Sigmoid colon (tissue), 7 donors: ENCODE data around the gene SESN3. TPM values are rescaled to one million over a fixed set of nuclear protein-coding genes. Genes with fewer than 3 reads are reported as not detected.

Source experiments
- DNase-seq: peaks from one replicate; pipeline ENCODE4 v3.0.0-alpha.2; 2019
- H3K27ac ChIP-seq, 4 donors: fragments of 200-600 bp; sonication (generic); one replicate each; pipeline ENCODE4 v1.5.1; 2016 to 2019; ENCODE audit warnings: mild to moderate bottlenecking in 1 of 4
- H3K27me3 ChIP-seq, 3 donors: fragments of 200-600 bp; sonication (generic); one replicate each; pipeline ENCODE4 v1.5.1; 2019; ENCODE audit warnings: mild to moderate bottlenecking in 1 of 3
- H3K36me3 ChIP-seq, 4 donors: fragments of 200-600 bp; sonication (generic); one replicate each; pipeline ENCODE4 v1.5.1; 2016 to 2019
- H3K4me1 ChIP-seq, 4 donors: fragments of 200-600 bp; sonication (generic); one replicate each; pipeline ENCODE4 v1.5.1; 2017 to 2019
- H3K4me3 ChIP-seq, 4 donors: fragments of 200-600 bp; sonication (generic); one replicate each; pipeline ENCODE4 v1.5.1; 2017 to 2019; ENCODE audit warnings: mild to moderate bottlenecking in 2 of 4, moderate library complexity in 1 of 4
- H3K9me3 ChIP-seq, 4 donors: fragments of 200-600 bp in 3 of 4; sonication (generic) in 3 of 4; one replicate each; pipeline versions ENCODE4 v1.5.1 to v1.6.1; 2013 to 2019
- EP300 ChIP-seq, 4 donors: sonication (generic); formaldehyde crosslinking; IDR thresholded peaks; one replicate each; pipeline ENCODE4 v1.6.1; 2017; ENCODE audit warnings: antibody characterized with exemption in 4 of 4
- POLR2A ChIP-seq, 2 donors: fragments of 450-650 bp; IDR thresholded peaks; one replicate each; pipeline ENCODE4 v1.6.1; 2016; ENCODE audit warnings: antibody characterized with exemption in 2 of 2, mild to moderate bottlenecking in 2 of 2, moderate library complexity in 2 of 2
- POLR2AphosphoS5 ChIP-seq, 4 donors: sonication (generic); formaldehyde crosslinking; IDR thresholded peaks; one replicate each; pipeline ENCODE4 v1.6.1; 2017; ENCODE audit warnings: antibody characterized with exemption in 4 of 4
- WGBS, 2 donors: extraction: QIAGEN DNeasy Blood & Tissue Kit; methylation state at CpG; one replicate each; pipeline ENCODE4 v1.1.7; 2013; 5-methylcytosine and 5-hydroxymethylcytosine counted together
- intact Hi-C: fragments of 100-400 bp; cut with DNase I; formaldehyde crosslinking; loops from one replicate; pipeline ENCODE4 v1.15.1; 2023
- polyA plus RNA-seq, 3 donors: library from polyadenylated mRNA; stranded (reverse); fragments of 200-250 nt; gene quantifications; one replicate each; pipeline ENCODE4 v1.2.3, GENCODE V29; 2013
- total RNA-seq, 4 donors: library from RNA; depleted of rRNA; stranded (reverse); fragments of >200 nt; gene quantifications; one replicate each; pipeline ENCODE4 v1.1.0, GENCODE V29; 2016
- TF ChIP-seq, protein P1 (sequence below), 4 experiments: fragments of 450-650 bp in 3 of 4; fragments of 200-600 bp in 1 of 4; IDR thresholded peaks; one replicate each; pipeline ENCODE4 v1.5.1; 2016 to 2019; ENCODE audit warnings: antibody characterized with exemption in 4 of 4, mild to moderate bottlenecking in 3 of 4, moderate library complexity in 2 of 4
- donor health status: healthy with polysubstance abuse.
- donor health status: Bipolar disorder and iron deficiency.
- donor health status: healthy.

Gene SESN3
- total and polyA plus RNA-seq, 7 donors: 2.1 to 20.8 (median 8.7) TPM

DNA sequence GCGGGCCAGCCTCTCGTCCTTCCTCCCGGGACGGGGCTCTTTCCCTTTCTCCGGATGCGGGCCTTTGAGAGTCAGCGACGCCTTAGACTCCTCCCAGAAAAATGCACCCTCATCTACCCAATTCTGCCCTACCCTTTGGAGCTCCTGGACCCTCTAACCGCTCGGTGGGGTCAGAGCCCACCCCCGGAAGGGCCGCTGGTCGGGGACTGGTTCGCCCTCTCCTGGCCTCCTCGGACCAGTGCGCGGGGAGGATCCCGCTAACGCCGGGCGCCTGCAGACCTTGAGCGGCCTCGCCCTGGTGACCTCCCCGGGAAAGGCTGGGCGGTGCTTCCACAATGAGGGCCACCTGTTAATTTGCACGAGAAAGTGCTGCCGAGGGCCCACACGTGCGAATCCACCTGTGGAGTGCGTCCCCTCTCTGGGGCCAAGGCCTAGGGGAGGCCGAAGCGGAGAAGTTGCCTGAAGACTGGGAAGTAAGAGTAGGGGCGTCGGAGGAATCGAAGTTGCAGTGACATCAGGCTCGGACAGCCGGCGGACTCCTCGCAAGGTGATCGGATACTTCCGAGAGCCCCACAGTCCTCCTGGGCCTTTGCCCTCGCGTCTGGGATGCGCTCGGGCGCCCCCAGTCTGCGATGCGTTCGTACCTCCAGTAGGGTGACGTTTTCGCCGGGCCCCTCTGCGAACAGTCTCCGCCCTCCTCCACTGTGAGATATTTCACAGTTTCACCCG, 79.9 kb downstream of the SESN3 start:
- intact Hi-C loops: loop anchor here (1.0 to 5.0 kb wide), 8 partner anchors 60 to 614 kb away; partner anchors contain the start of gene SESN3
- no peaks in the 10 kb centered on the region for H3K9me3 ChIP-seq
- peaks cover 0 to 46% (median 30%) of the 10 kb centered on the region in 4 donors for H3K4me1 ChIP-seq
- peak overlapping the region; percentile 39 to 59 (median 51) for H3K4me3 ChIP-seq
- DNase-seq: peak; percentile 96
- 1 to 4% methylated on average over 55 of the region's 55 CpGs for WGBS, 2 donors
- TF ChIP-seq, protein P1, sequence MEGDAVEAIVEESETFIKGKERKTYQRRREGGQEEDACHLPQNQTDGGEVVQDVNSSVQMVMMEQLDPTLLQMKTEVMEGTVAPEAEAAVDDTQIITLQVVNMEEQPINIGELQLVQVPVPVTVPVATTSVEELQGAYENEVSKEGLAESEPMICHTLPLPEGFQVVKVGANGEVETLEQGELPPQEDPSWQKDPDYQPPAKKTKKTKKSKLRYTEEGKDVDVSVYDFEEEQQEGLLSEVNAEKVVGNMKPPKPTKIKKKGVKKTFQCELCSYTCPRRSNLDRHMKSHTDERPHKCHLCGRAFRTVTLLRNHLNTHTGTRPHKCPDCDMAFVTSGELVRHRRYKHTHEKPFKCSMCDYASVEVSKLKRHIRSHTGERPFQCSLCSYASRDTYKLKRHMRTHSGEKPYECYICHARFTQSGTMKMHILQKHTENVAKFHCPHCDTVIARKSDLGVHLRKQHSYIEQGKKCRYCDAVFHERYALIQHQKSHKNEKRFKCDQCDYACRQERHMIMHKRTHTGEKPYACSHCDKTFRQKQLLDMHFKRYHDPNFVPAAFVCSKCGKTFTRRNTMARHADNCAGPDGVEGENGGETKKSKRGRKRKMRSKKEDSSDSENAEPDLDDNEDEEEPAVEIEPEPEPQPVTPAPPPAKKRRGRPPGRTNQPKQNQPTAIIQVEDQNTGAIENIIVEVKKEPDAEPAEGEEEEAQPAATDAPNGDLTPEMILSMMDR (IDR thresholded peaks at IDR 0.05): peak; percentile 77 to 94 (median 89)
- peak; percentile 65 to 79 (median 78) for TF ChIP-seq POLR2AphosphoS5 (IDR thresholded peaks at IDR 0.05)
- no peak for TF ChIP-seq EP300 (IDR thresholded peaks at IDR 0.05)
- peak overlapping the region; percentile 66 to 86 (median 81) for H3K27ac ChIP-seq
- no peaks in the 10 kb centered on the region for H3K36me3 ChIP-seq
- H3K27me3 ChIP-seq: no peaks in the 10 kb centered on the region

DNA sequence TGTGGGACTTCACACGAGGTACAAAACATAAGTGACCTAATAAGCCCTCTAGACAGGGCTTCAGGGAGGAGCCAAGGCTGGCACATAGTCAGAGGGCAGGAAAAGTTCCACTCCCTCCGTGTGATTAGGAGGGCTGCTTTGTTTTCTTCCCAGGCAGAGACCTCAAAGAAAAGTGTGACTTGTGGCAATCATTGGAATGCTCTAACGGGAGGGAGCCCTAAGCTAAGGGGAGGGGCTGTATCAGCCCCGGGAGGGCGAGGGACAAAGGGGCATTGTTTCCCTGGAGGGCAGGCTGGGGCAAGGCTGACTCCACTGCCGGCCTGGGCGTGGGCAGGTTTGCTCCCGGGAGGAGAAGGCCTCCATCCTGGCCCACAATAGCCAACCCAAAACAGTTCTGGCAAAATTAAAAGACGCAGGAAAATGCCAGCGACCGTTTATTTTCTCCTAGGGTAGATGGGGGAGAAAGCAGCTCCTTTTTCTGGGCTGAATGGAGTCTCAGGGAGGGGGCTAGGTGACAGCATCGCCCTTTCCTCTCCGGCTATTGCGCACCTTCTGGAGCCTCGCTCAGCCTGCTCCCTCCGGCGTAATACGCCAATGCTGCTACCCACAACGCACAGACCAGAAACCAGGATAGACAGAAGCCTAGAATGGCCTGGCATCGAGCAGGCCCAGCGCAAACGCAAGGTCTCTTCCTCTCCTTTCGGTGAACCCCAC, 81.2 kb downstream of the SESN3 start:
- Histone ChIP-seq H3K36me3 (no peaks in the 10 kb centered on the region), H3K4me1 (peaks cover 0 to 45% (median 30%) of the 10 kb centered on the region in 4 donors), H3K27me3 (no peaks in the 10 kb centered on the region), H3K27ac (peak overlapping the region; percentile 66 to 86 (median 81)), H3K9me3 (no peaks in the 10 kb centered on the region), H3K4me3 (peak overlapping the region in 2 of 4 donors; percentile 51 to 59)
- WGBS, 2 donors: 34 to 59% methylated on average over 23 of the region's 23 CpGs
- intact Hi-C loops: loop anchor here (2.0 to 10.0 kb wide), 6 partner anchors 59 to 497 kb away; partner anchors contain the start of genes CWC15, KDM4D and SESN3
- TF ChIP-seq, protein P1 (IDR thresholded peaks at IDR 0.05): no peak
- peak in 3 of 4 donors; percentile 21 to 58 (median 49) for TF ChIP-seq POLR2AphosphoS5 (IDR thresholded peaks at IDR 0.05)
- peak; percentile 75 for DNase-seq

DNA sequence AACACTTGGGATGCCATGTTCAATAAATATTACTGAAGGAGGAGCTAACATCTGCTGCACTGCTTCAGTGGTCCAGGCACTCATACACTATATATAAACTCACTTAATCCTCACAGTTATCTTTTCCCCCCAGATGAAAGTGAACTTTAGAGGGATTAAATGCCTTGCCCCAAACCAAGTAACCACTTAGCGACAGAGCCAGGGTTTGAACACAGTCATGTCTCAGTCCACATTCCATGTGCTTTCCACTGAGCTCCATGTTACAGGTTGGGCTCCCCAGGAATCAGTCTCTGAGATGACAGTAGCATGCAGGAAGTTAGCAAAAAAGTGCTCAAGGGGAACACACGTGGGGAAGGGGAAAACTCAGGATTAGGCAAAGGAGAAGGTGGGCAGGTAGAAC, 82.1 kb downstream of the SESN3 start:
- H3K4me1 ChIP-seq: peaks cover 0 to 45% (median 30%) of the 10 kb centered on the region in 4 donors

DNA sequence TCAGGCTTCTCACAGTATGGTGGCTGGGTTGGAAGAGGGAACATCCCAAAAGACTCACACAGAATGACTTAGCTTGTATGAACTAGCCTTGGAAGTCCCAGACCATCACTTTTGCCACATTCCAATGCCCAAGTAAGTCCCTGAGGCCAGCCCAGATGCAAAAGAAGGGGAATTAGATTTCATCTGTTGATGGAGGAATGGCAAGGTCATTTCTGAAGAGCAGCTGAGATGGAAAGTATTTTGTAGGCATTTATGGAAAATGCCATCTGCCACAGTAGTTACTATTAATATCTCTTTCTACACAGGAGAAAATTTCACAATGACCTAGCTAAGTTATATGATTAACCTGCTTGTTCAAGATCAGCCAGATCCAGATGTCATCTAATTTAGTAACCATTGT, 82.6 kb downstream of the SESN3 start:
- H3K9me3 ChIP-seq: no peaks in the 10 kb centered on the region
- no peaks in the 10 kb centered on the region for H3K36me3 ChIP-seq
- DNase-seq: no peak
- no peaks in the 10 kb centered on the region for H3K27me3 ChIP-seq
- no peak overlapping the region for H3K4me3 ChIP-seq
- peak overlapping the region; percentile 3 to 68 (median 50) for H3K27ac ChIP-seq
- H3K4me1 ChIP-seq: peaks cover 0 to 45% (median 30%) of the 10 kb centered on the region in 4 donors
- TF ChIP-seq POLR2A (IDR thresholded peaks at IDR 0.05): no peak
- no peak for TF ChIP-seq EP300 (IDR thresholded peaks at IDR 0.05)
- TF ChIP-seq, protein P1 (IDR thresholded peaks at IDR 0.05): no peak
- no peak for TF ChIP-seq POLR2AphosphoS5 (IDR thresholded peaks at IDR 0.05)
- intact Hi-C loops: loop anchor here (10.0 kb wide), 1 partner anchor 174 kb away; the partner anchor contains the start of genes CWC15 and KDM4D

More for the DNA sequence above, 82.1 kb downstream of the SESN3 start:
- H3K27me3 ChIP-seq: no peaks in the 10 kb centered on the region
- no peak for DNase-seq
- TF ChIP-seq, protein P1 (IDR thresholded peaks at IDR 0.05): no peak
- TF ChIP-seq POLR2A (IDR thresholded peaks at IDR 0.05) (no peak), POLR2AphosphoS5 (IDR thresholded peaks at IDR 0.05) (no peak), EP300 (IDR thresholded peaks at IDR 0.05) (no peak)
- H3K36me3 ChIP-seq: no peaks in the 10 kb centered on the region
- intact Hi-C loops: loop anchor here (10.0 kb wide), 1 partner anchor 174 kb away; the partner anchor contains the start of genes CWC15 and KDM4D
- H3K9me3 ChIP-seq: no peaks in the 10 kb centered on the region
- H3K27ac ChIP-seq: peak overlapping the region; percentile 66 to 86 (median 73)
- no peak overlapping the region for H3K4me3 ChIP-seq
- WGBS, 2 donors: 61 to 64% methylated on average over 2 of the region's 2 CpGs
